Measurements from ENCODE around the gene TBC1D10B. TPM values are rescaled to one million over a fixed set of nuclear protein-coding genes. Genes with fewer than 3 reads are reported as not detected.

The TBC1D10B gene
- total and polyA plus RNA-seq, 2 of the 8 experiments (the other 6 are each of a cell fraction or from before 2014, with no cell fraction given) = 15.4 to 28.6 TPM

- FAIRE-seq (no peak), DNase-seq (ENCODE audit: low read depth in 1 of 2, low spot score in 2 of 2) (peak in 1 of 2 experiments; percentile 44)
- Histone ChIP-seq H3K18ac (ENCODE audit: extremely low read depth, low read length) (no peak overlapping the region), H2BK12ac (ENCODE audit: low read depth, low read length) (no peak overlapping the region), H2AFZ (ENCODE audit: low read length) (no peak overlapping the region), H3K23ac (ENCODE audit: insufficient read length) (no peak overlapping the region), H2BK5ac (ENCODE audit: low read depth, low read length) (no peak overlapping the region), H3K14ac (ENCODE audit: insufficient read length) (no peak overlapping the region), H3K79me1 (ENCODE audit: low read depth, low read length) (no peaks in the 10 kb centered on the region; the same call in 1 of the 2 replicates), H3K56ac (replicated peaks; ENCODE audit: insufficient read length, low read depth, low read length) (no peak overlapping the region), H2BK15ac (ENCODE audit: low read length) (no peak overlapping the region), H2BK20ac (ENCODE audit: low read length) (no peak overlapping the region), H3K79me2 (ENCODE audit: control insufficient read depth in 1 of 2, insufficient read depth in 2 of 2, low read length in 2 of 2) (peaks cover 5 to 21% of the 10 kb centered on the region in 2 experiments; a peak in 2 of 4 replicates), H3K4ac (replicated peaks; ENCODE audit: insufficient read length, low read depth, low read length) (no peak overlapping the region), H3K9me3 (ENCODE audit: insufficient read depth in 2 of 2, low read depth in 1 of 2, low read length in 1 of 2) (no peaks in the 10 kb centered on the region), H3K27me3 (replicated peaks in 1 of 4; ENCODE audit: control insufficient read depth in 3 of 4, extremely low read depth in 1 of 4, insufficient read depth in 3 of 4, low read length in 3 of 4) (no peaks in the 10 kb centered on the region; a peak in 1 of 7 replicates), H2AK5ac (ENCODE audit: low read depth, low read length) (no peak overlapping the region), H2BK120ac (replicated peaks; ENCODE audit: low read depth, low read length) (no peak overlapping the region), H3K23me2 (ENCODE audit: low read depth, low read length) (peaks cover 11% of the 10 kb centered on the region; the same call in 1 of the 2 replicates), H4K20me1 (replicated peaks in 1 of 2; ENCODE audit: control insufficient read depth in 1 of 2, insufficient read depth in 2 of 2, low read length in 2 of 2) (peaks cover 12 to 17% of the 10 kb centered on the region in 2 experiments), H4K91ac (replicated peaks; ENCODE audit: insufficient read length, low read length) (peak overlapping the region; percentile 66), H4K8ac (ENCODE audit: extremely low read depth, insufficient read depth, low read length) (peak overlapping the region; percentile 51; the same call in 1 of the 2 replicates), H3K36me3 (ENCODE audit: control insufficient read depth in 2 of 4, insufficient read depth in 4 of 4, low read length in 3 of 4) (peaks cover 4 to 21% (median 14%) of the 10 kb centered on the region in 4 experiments; a peak in 6 of 8 replicates), H3K27ac (ENCODE audit: low read depth, low read length) (no peak overlapping the region), H3K4me1 (replicated peaks in 1 of 4; ENCODE audit: control insufficient read depth in 3 of 4, insufficient read depth in 4 of 4, low read length in 3 of 4) (peaks cover 0 to 15% (median 8%) of the 10 kb centered on the region in 4 experiments; a peak in 6 of 7 replicates), H3K9ac (replicated peaks in 1 of 4; ENCODE audit: extremely low read depth in 1 of 4, low read depth in 3 of 4, low read length in 3 of 4) (no peak overlapping the region; a peak in 2 of 7 replicates), H3K4me2 (ENCODE audit: insufficient read depth in 1 of 2, low read depth in 2 of 2, low read length in 2 of 2) (peak overlapping the region; percentile 79 to 93; a peak in 2 of 4 replicates), H4K5ac (ENCODE audit: insufficient read length, low read depth, low read length) (no peak overlapping the region), H3K4me3 (ENCODE audit: extremely low read depth in 1 of 4, insufficient read depth in 2 of 4, low read depth in 3 of 4, low read length in 4 of 4) (peak overlapping the region in 1 of 4 experiments; percentile 65; a peak in 1 of 8 replicates)
- CTCF ChIA-PET (ENCODE audit: partially characterized antibody) = interaction anchor here (0.7 to 2.6 kb wide), 6 partner anchors 10 to 260 kb away, joined by 3 to 23 read pairs (median 4); partner anchors contain the start of genes FBRS, SEPTIN1 and ZNF771
- WGBS, 2 experiments (ENCODE audit: extremely low coverage in 1 of 2, insufficient coverage in 1 of 2, insufficient read length in 1 of 2, insufficient replicate concordance in 2 of 2, low coverage in 1 of 2, low lambda C conversion rate in 2 of 2, missing lambda C conversion rate in 1 of 2) = 87% methylated on average over 22 of the region's 23 CpGs; no CpG with 5 or more reads in 1 of the 2 experiments
- POLR2A ChIA-PET (ENCODE audit: partially characterized antibody) = interaction anchor here (0.8 to 12.6 kb wide), 16 partner anchors 9 to 216 kb away, joined by 3 to 151 read pairs (median 4); partner anchors contain the start of genes CD2BP2, MYL11, SEPTIN1 and ZNF747
- TF ChIP-seq RNF2 (IDR thresholded peaks at IDR 0.05; ENCODE audit: borderline replicate concordance, low read depth, low read length, missing control alignments, poor library complexity, severe bottlenecking) = no peak
- no peak for TF ChIP-seq GTF2F1 (IDR thresholded peaks at IDR 0.05; ENCODE audit: borderline replicate concordance, low read depth, low read length)
- TF ChIP-seq TAF1 (IDR thresholded peaks at IDR 0.05; ENCODE audit: low read depth, low read length) = no peak
- TF ChIP-seq SP2 (IDR thresholded peaks at IDR 0.05; ENCODE audit: low read length) = no peak
- no peak for TF ChIP-seq RFX5 (IDR thresholded peaks at IDR 0.05; ENCODE audit: borderline replicate concordance, low read depth, low read length)
- peak in 1 of 2 experiments; percentile 5; a peak in 1 of 3 replicates for TF ChIP-seq POLR2A (IDR thresholded peaks at IDR 0.05; ENCODE audit: control extremely low read depth in 1 of 2, low read depth in 2 of 2, low read length in 2 of 2)
- no peak for TF ChIP-seq TEAD4 (IDR thresholded peaks at IDR 0.05; ENCODE audit: low read depth, low read length)
- TF ChIP-seq TAF7 (optimal IDR thresholded peaks at IDR 0.05; ENCODE audit: borderline replicate concordance, low read depth, low read length) = no peak
- TF ChIP-seq POU5F1 (IDR thresholded peaks at IDR 0.05; ENCODE audit: low read depth, low read length) = no peak
Observed at GRCh38 chr16:30398661-30399434, 28.6 kb upstream of the TBC1D10B start.
